Hepatic stellate cell (primary cell): ENCODE data around the gene FADS6.

Experiments used
- DNase-seq: peaks from one replicate; pipeline ENCODE4 v3.0.0; 2011; ENCODE audit warnings: low spot score

FADS6 gene

GRCh38 chr17:74827800-74828199 is 65.6 kb downstream of the FADS6 start:
- no peak for DNase-seq
